ENCODE results near the gene SLC25A26. TPM values are rescaled to one million over a fixed set of nuclear protein-coding genes. Genes with fewer than 3 reads are reported as not detected.

The SLC25A26 gene
- total and polyA plus RNA-seq, 2 of the 13 experiments (the other 11 are each of a cell fraction or from before 2014, with no cell fraction given), result 23.1 to 32.7 TPM

GRCh38 chr3:66407611-66408218 lies 186.9 kb downstream of the SLC25A26 start (continued):
- TF ChIP-seq ZHX2 (IDR thresholded peaks at IDR 0.05; ENCODE audit: low read depth), result no peak
- TF ChIP-seq ZHX2 (CRISPR knock-in tag; IDR thresholded peaks at IDR 0.05; ENCODE audit: borderline replicate concordance), result no peak
- TF ChIP-seq ZNF615 (CRISPR knock-in tag; IDR thresholded peaks at IDR 0.05; ENCODE audit: borderline replicate concordance), result no peak
- TF ChIP-seq SNAPC4 (CRISPR knock-in tag; IDR thresholded peaks at IDR 0.05), result no peak
- 0 out of 2 replicates have a peak, but pooled peaks have one; percentile 52 for TF ChIP-seq KDM4B (CRISPR knock-in tag; IDR thresholded peaks at IDR 0.05)
- no peak for TF ChIP-seq GMEB1 (CRISPR knock-in tag; IDR thresholded peaks at IDR 0.05; ENCODE audit: borderline replicate concordance)
- no peak for TF ChIP-seq ZNF564 (CRISPR knock-in tag; IDR thresholded peaks at IDR 0.05)
- no peak for TF ChIP-seq CEBPG (CRISPR knock-in tag; IDR thresholded peaks at IDR 0.05)
- no peak for TF ChIP-seq HOMEZ (CRISPR knock-in tag; IDR thresholded peaks at IDR 0.05; ENCODE audit: low read depth)
- TF ChIP-seq ZFX (CRISPR knock-in tag; IDR thresholded peaks at IDR 0.05; ENCODE audit: low read depth), result no peak
- TF ChIP-seq MED13 (CRISPR knock-in tag; IDR thresholded peaks at IDR 0.05), result no peak
- no peak for TF ChIP-seq DNMT1 (CRISPR knock-in tag; IDR thresholded peaks at IDR 0.05)
- no peak for TF ChIP-seq THAP8 (CRISPR knock-in tag; IDR thresholded peaks at IDR 0.05; ENCODE audit: borderline replicate concordance)
- TF ChIP-seq ATRX (CRISPR knock-in tag; IDR thresholded peaks at IDR 0.05; ENCODE audit: borderline replicate concordance), result no peak
